Hematopoietic multipotent progenitor cell (in vitro differentiated cells): ENCODE data around the gene PRKCH. TPM values are rescaled to one million over a fixed set of nuclear protein-coding genes. Genes with fewer than 3 reads are reported as not detected.

Experiments
- DNase-seq, 3 donors: peaks; one replicate each; pipeline ENCODE4 v3.0.0-alpha.2; 2011 to 2015; ENCODE audit warnings: low read depth in 2 of 3, low spot score in 2 of 3
- total RNA-seq: library from RNA; depleted of rRNA; stranded (reverse); fragments of >200 nt; gene quantifications from one replicate; pipeline ENCODE4 v1.2.3, GENCODE V29; 2012

The PRKCH gene
- total RNA-seq, 1 donor, result 138 TPM

GRCh38 chr14:61484031-61484430 lies 162.7 kb downstream of the PRKCH start:
- no peak for DNase-seq

- no peak for DNase-seq
Measured at GRCh38 chr14:61484826-61485584, 163.6 kb downstream of the PRKCH start.

DNA sequence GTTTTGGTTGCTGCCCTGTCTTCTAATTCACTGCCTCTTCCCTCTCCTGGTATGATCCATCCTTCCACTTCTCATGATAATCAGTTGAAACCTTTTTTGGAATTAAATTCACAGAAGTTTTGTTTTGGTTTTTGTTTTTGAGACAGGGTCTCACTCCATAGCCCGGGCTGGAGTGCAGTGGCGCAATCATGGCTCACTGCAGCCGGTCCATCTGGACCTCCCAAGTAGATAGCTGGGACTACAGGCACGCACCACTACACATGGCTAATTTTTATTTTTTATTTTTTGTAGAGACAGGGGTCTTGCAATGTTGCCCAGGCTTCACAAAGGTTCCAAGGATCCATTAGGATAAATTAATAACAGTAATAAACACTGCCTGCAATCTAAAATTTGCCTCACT lies 164.3 kb downstream of the PRKCH start:
- no peak for DNase-seq

DNA sequence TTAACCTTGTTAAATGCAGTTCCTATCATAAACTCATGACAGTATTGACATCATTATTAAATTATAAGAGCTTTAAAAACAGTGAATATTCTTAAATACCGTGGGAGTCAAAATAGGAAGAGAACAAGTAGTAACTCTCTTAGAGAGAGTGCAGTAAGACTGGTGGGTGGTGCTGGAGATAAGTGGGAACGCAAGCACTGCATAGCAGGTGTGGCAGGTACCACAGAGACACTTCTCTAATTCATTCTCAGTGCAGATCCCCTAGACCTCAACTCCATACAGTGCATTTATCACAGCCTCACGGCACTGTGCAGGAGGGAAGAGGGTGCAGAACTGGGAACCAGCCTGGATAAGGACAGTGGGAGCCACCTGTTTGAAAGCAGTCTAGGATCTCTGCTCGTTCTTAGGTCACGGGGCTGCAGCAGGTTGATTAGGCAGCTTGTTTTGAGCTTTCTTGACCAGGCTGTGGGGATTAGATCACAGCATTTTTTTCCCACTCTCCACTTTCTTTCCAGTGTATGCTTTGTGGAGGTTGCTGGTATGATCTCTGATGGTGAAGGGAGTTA lies 165.6 kb downstream of the PRKCH start:
- DNase-seq, result no peak

DNA sequence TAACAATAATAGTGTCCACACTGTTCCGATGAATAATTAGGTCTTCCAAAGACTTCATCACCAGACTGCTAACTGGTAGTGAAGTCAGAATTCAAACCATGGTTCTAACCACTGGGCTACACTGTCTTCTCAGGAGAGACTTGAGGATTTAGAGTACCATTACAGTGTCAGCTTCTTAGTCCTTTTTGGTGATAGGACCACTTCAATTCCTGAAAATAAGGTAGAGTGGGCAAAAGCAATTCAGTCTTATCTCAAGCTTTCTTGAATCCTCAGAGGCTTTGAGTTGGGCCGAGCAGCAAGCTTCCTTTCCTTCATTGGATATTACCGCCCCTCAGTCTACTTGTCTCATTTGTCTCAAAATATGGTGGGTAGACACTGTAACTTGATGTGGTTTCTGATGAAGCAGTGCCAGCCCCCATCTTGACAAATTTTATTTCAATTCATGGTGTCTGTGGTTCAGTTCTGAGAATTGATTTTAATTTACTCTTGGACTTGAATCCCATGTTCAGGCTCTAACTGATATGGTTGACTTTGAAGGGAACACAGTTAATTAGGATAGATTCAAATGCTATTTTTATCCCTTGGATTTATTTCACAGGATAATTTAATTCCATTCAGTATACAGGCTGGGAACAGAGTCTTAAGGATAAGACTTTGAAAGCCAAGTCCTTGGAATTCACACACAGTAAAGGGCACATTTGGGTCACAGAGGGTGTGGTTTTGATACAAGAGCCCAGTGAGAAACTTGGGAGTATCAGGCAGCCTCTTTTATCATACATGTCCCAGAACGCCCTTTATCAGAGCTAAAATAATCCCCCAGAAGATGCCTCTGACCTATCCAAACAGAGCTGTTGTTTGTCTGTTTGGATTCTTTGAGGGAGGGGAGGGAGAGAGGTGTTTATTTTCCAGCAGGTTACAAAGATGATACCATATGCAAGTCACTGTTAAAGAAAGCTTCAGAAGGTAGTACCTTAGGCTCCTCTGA lies 167.3 kb downstream of the PRKCH start:
- DNase-seq, result no peak

- no peak for DNase-seq
Measured at GRCh38 chr14:61489512-61489911, 168.1 kb downstream of the PRKCH start.

DNA sequence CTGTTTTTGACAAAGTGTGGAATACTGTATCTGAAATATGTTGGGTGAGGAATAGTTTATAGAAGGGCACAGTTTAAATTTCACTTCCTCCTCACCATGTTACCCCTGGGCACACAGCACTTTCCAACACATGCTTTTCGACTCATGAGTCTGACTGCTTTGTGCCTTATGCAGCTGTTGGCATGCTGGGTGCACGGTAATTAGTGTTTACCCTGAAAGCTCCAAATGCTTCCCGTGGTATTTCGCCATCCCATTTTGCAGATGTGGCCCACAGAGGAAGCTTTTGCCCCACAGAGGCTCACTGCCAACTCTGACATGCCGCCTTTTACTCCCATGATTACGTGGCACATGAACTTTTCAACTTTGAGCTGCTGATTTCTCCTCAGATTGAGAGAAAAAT lies 168.6 kb downstream of the PRKCH start:
- DNase-seq, result no peak

DNA sequence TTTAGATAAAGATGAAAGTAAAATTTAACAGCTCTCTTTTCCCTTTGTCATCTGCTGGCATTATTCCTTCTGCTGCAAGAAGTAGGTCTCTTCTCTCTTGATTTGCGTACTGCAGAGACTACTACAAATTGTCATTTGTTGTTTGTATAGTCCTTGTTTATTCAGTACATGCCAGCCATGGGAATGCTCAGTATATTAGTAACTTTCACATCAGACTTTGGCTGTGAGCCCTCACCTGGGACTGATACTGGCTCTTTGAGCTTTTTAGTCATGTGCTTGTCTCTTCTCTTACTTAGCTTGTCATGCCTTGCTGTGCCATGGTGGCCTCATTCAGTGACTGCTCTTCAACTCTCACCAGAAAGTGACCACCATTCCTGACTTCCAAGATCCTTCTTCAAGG lies 169.8 kb downstream of the PRKCH start:
- DNase-seq, result no peak

DNA sequence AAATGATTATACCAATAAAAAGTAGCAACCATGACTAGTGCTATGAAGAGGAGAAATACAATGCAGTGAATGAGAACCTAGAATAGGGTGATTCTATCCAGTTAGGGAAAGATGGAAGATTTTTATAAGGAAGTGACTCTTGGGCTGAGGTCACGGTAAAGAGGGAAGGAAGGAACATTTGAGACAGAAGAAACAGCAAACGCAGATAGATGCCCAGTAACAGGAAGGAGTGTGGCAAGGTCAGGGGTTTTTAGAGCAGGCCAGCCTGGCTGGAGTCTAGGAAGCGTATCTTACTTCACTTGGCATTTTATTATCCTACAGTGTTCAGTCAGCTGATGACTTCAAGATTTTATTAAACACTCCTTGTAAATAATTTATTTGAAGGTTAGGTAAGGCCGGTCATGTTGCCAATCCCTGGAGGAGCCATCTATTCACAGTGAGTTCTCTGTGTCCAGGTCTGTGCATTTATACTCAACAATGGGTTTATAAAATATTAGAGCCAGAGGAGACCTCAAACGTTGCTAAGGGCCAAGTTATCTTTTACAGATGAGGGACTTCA lies 170.6 kb downstream of the PRKCH start:
- DNase-seq, result no peak

DNA sequence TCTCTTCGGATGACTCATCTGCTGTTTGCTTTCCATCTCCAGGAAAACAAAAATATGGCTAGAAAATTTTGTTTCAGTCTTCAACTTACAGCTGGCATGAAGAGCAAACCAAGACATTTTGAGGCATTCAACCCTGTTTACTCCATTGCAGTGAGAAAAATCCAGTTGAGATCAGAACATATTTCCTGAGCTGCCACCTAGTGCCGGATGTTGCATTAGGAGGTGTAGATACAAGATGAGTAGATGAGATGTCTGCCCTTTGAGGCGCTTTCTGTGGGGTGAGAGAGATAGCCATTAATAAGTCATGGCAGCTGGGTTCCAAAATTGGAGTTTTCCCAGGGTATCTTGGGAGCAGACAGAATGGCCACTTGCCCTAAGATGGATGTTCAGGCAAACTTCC lies 171.1 kb downstream of the PRKCH start:
- no peak for DNase-seq

GRCh38 chr14:61493239-61493638 lies 171.9 kb downstream of the PRKCH start:
- DNase-seq, result no peak

DNA sequence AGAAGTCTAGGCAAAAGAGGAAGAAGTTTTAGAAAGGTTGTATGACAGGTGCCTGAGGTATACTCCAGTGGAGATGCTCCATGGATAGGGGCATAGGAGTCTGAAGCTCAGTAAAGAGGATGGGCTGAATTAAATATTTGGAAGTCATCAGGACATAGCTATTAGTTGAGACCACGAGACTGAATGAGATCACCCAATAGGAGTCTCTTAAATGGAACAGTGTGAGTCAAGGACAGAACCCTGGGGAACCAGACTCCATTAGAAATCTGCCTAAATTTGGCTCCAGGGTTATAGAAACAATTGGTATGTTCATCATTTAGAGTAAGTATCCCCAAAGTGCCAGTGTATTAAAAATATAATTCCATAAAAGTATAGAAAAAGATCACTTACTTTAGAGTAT lies 172.6 kb downstream of the PRKCH start:
- no peak for DNase-seq

DNA sequence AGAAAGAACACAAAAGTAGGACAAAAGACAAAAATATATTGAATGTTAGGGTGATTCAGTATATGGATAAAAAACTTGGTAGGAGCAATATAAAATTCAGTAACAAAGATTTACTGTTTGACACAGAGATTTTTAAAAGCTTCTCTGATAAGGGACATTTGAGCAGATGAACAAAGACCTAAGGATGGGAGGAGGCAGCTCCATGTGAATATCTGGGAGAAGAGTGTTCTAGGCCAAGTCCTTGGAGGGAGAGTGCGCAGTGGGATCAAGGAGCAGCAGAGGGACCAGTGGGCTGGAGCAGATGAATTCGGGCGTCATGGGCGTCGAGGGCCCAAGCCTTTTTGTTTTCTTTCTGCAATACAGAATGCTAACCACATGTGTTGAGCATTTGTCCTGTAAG lies 174.4 kb downstream of the PRKCH start:
- no peak for DNase-seq

DNA sequence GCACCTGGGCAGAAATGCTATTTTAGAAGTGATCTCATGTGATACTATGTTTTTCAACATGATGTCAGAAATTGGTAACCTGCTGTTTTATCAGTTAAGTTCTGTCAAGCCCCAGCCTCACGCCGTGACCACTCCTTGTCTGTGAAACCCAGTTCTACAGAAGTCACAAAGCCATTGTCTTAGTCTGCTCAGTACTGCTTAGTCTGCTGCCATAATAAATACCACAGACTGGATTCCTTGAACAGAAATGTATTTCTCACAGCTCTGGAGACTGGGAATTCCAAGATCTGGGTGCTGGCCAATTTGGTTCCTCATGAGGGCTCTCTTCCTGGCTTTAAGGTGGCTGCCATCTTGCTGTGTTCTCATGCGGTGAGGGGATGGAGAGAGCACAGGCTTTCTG lies 176.9 kb downstream of the PRKCH start:
- no peak for DNase-seq

DNA sequence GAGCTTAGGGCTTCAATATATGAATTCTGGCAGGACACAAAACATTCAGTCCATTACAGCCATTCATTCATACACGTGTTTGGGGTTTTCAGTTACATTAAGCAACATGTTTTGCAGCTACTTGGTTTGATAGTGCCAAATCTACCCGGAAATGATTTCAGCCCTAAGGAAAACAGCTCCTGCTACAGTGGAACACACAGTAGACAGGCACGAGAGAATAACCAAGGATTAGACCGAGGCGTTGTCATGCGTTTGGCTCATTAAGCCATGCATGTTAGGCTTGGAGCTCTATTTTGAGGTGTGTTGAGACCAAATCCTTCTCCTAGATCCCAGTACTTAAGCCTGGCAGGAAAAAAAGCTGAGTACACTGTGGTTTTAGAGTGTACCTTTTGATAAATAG lies 177.4 kb downstream of the PRKCH start:
- DNase-seq, result no peak

GRCh38 chr14:61499991-61500390 lies 178.6 kb downstream of the PRKCH start:
- no peak for DNase-seq

DNA sequence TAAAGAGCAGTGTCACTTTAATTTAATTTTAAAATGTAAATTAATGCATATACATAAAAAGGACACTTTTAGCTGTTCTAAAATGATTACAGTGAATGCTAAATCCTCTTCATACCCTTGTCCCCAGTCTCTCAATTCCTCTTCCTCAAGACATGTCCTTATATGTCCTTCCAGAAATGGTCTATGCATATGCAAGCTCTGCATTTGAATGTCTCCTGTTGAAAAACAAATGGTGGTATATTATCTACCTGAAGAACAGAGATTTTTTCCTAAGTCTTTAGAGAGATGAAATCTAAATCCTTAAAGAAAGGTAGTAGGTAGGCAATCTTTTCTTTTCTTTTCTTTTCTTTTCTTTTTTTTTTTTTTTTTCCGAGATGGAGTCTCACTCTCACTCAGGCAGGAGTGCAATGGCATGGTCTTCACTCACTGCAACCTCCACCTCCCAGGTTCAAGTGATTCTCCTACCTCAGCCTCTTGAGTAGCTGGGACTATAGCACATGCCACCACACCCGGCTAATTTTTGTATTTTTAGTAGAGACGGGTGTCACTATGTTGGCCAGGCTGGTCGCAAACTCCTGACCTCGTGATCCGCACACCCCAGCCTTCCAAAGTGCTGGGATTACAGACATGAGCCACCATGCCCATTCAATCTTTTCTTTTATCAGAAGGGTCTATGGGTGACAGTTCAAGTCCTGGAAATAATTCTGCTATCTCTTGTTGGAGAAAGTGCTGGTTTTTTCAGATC lies 180.5 kb downstream of the PRKCH start:
- DNase-seq, result no peak

GRCh38 chr14:61502459-61503093 lies 181.2 kb downstream of the PRKCH start:
- no peak for DNase-seq

- peak in 2 of 3 donors; percentile 25 to 35 for DNase-seq
Measured at GRCh38 chr14:61503167-61503801, 181.9 kb downstream of the PRKCH start.

- no peak for DNase-seq
Measured at GRCh38 chr14:61504901-61505300, 183.5 kb downstream of the PRKCH start.
